Frontal cortex (tissue), 4 donors: ENCODE results near the gene NRXN3. TPM values are rescaled to one million over a fixed set of nuclear protein-coding genes. Genes with fewer than 3 reads are reported as not detected.

Source experiments
- DNase-seq, 2 donors: peaks; one replicate each; pipeline ENCODE4 v3.0.0; 2012; ENCODE audit warnings: low spot score in 2 of 2
- FAIRE-seq: peaks from 2 replicates; lab custom pipeline; 2012; peaks lifted over from hg19 to GRCh38; lab: Jason Lieb, UNC
- total RNA-seq: library from RNA; depleted of rRNA; stranded (reverse); fragments of >200 nt; gene quantifications from one replicate; pipeline ENCODE4 v1.2.3, GENCODE V29; 2014
- donor health status: control.
- donor health status: control.
- donor health status: control.

NRXN3 gene
- total RNA-seq, 1 donor from 2014 or later = 44.8 TPM

DNA sequence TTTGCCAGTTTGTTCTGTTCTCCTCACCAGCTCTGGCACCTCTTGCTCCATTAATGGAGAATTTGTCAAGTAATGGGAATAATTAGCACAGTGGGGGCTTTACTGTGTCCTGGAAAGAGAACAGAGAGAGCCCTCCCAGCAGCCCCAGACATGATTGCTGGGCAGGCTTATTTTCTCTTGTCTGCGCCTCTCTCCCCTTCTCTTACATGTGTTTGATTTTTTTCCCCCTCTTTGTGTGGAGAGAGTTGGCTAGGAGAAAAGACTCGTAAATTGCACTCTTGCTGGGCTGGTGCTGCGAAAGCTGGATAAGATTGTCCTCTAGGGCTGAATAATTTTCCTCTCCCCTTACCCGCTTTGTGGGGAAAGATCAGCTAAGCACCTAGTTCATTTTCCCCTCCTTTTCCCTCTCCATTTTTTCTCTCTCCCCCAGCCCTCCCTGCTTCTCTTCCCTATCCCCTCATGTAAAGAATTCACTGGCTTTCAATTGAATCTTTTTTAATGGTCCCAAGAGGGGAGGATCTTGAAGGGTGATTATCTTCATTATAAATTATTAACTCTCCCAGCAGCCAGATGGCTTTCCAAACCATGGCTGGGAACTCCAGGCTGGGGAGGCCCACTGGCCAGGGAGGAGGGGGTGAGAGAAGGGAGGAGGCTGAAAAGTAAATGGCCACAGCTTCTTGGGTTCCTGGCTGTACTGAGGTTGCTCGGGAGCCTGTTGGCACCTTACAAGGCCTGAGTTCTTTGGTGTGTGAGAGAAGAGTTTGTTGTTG, 62.2 kb downstream of the NRXN3 start:
- DNase-seq (no peak), FAIRE-seq (no peak)

DNA sequence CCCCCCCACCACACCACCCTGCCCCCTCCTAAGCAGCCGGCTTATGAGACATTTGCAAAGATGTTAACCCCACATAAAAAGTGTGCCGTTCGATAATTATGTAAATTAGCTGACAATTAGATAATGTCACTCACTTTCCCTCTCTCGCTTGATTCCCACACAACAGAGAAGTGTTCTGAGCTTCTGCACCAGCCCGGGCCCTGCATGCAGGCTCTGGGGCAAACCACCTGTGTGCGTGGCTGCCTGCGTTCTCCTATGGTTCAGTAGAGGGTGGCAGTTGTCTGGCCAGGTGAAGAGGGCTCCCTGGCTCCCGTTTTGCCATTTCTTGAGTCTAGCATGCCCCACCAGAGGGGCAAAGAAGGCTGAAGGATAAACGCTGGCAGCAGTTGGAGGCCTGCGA, 68.0 kb downstream of the NRXN3 start:
- no peak for DNase-seq
- FAIRE-seq = no peak

DNA sequence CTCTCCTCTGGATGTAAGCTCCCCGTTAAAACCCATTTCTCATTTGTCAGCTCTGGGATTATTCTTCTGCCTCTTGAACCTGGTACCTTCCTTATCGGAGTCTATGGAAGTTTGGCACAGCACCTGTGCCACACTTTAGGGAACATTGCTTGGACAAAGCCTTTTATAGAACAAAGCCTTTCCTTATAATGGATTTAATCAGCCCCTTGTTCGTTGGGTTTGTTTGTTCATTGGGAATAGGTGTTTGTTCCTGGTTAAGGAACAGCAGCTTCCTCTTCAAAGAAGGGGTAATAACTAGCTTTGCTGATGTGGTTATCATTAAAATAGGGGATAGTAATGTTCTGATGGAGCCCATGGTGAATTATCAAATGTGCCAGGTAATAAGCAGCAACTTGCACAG, 70.4 kb downstream of the NRXN3 start:
- FAIRE-seq (no peak), DNase-seq (no peak)

DNA sequence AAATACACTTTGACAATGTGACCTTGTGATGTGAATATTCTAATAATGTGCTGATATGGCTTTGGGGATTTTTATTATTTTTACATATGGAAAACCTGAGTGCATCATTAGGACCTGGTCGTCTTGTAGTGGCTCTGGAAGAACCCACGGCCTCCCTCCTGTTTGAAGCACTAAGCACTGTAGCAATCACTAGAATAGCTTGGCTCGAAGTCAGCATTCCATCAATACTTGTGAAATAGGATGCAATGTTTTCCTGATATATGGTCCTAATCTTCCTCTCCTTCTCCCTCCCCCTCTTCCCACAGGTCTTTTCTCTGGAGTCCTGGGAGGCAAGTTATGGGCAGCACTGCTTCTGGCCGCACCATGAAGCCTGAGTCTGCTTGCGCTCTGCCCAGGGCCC, 71.9 kb downstream of the NRXN3 start:
- FAIRE-seq (no peak), DNase-seq (no peak)

DNA sequence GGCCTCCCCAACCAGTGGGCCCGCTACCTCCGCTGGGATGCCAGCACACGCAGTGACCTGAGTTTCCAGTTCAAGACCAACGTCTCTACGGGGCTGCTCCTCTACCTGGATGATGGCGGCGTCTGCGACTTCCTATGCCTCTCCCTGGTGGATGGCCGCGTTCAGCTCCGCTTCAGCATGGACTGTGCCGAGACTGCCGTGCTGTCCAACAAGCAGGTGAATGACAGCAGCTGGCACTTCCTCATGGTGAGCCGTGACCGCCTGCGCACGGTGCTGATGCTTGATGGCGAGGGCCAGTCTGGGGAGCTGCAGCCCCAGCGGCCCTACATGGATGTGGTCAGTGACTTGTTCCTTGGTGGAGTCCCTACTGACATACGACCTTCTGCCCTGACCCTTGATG, 73.0 kb downstream of the NRXN3 start:
- no peak for DNase-seq
- no peak for FAIRE-seq

DNA sequence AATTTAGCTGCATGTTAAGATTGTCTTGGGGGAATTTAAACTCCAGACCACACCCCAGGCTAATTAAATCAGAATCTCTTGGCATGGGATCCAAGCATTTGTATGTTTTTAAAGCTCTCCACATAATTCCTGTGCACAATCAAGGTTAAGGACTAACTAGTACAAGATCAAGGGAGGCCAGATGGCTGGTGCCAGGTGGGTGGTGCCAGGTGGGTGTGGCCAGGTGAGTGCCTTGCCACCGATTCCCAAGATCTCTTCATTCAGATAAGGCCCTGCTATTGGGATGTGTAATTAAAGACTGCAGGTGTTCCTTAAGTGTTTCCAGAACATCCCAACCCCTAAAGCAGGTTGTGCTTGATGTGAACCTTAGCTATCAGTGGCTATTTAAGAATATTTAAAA, 75.1 kb downstream of the NRXN3 start:
- no peak for DNase-seq
- no peak for FAIRE-seq

DNA sequence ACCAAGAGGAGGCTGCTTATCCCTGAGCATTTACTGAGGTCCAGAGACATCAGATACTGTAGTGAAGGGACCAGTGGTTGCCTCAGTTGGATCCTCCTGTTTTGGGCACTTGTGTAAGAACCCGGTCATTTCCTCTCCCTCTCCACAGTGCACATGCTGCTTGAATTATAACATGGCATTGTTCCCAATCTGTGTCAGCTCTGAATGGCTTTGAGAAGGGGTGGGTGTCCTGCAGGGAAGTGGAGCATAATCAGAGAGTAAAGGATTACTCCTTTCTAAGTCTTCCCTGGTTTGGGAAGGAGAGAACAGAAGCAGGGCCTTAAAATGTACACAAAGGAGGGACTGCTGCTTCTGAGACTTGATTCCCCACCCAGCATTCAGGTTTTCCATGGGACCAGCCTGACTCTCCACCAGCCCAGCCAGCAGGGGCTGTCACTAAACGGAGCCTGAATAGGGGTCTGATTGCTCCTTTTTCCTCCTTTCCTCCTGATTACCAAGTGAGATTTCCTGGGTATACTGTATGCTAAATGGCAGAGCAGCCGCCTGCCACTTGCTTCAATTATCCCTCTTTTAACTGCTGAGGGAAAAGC, 78.4 kb downstream of the NRXN3 start:
- DNase-seq = no peak

DNA sequence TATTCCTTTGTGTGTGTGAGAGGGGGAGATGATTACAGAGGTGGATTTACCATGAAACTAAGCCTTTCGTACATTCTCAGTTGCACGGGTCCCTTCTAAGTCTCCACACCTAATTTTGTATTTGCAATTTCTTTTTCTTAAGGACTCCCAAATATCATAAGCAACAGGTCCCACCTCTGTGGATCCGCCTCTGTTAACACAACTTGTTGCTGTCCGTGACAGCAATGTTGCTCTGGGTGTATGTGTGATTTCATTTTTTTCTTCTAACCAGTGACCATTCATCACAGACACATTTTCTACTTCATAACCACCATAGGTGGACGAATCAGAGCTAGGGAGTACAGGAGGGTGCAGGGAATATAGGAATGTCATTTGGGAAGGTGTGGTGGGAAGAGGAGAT, 81.1 kb downstream of the NRXN3 start:
- FAIRE-seq = no peak
- DNase-seq = no peak

More for the DNA sequence above, 78.4 kb downstream of the NRXN3 start:
- no peak for FAIRE-seq

DNA sequence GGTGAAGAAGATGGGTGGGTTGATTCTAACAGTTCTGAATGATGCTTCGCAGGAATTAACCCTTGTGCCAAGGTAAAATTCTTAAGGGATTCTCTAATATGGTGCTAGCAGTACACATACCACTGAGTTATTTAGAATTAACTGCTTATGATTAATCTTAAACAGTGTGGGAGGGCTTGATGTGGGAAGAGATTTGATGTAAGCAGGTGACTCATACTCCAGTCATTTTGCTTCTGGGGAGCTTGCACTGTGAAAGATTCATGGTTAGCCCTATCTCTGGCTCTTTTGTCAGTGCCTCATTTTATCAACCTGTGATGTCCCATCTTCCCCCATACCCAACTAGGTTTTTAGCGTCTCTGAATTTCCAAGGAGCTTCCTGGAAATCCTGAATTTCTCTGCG, 83.8 kb downstream of the NRXN3 start:
- FAIRE-seq (no peak), DNase-seq (no peak)

DNA sequence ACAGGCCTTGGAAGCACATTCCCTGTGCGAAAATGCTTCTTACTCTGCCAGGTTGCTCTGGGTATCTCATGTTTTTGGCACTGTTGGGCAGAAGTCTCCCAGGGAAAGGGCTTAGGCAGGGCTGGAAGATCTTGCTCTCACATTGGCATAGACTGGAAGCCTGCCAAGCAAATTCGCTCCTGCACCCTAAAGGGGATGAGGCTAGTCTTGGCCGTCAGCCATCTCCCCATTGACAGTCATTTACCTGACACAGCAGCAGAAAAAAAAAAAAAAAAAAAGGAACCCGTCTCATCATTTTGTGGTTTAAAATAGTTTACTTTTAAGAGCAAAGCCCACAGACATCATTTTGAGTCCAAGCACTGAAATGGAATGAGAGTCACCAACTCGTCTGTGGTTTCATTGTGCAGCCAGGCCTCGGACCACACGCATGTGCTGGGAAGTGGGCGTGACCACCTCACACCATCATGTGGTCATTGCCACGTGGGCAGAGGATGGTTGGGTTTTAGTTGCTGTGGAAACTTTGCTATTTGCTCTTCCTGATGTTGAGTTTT, 84.8 kb downstream of the NRXN3 start:
- DNase-seq = no peak
- FAIRE-seq = no peak

DNA sequence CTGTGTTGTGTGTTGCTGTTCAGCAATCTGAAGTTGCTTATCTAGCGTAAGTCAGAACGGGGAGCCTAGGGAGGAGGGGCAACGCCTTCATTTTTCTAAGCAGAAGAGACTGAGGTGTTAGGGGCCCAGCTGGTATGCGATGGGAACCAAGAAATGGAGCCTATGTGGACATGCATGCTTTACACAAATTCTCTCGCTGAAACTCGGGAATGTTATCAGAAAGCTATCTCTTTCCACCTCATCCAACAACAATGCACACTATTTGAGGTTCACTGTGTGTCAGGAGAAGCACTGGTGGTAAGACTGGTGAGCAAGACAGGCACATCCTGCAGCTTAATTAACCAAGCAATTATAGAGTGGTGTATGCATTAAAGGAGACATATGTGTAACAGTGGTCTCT, 89.7 kb downstream of the NRXN3 start:
- DNase-seq = no peak
- FAIRE-seq = no peak

DNA sequence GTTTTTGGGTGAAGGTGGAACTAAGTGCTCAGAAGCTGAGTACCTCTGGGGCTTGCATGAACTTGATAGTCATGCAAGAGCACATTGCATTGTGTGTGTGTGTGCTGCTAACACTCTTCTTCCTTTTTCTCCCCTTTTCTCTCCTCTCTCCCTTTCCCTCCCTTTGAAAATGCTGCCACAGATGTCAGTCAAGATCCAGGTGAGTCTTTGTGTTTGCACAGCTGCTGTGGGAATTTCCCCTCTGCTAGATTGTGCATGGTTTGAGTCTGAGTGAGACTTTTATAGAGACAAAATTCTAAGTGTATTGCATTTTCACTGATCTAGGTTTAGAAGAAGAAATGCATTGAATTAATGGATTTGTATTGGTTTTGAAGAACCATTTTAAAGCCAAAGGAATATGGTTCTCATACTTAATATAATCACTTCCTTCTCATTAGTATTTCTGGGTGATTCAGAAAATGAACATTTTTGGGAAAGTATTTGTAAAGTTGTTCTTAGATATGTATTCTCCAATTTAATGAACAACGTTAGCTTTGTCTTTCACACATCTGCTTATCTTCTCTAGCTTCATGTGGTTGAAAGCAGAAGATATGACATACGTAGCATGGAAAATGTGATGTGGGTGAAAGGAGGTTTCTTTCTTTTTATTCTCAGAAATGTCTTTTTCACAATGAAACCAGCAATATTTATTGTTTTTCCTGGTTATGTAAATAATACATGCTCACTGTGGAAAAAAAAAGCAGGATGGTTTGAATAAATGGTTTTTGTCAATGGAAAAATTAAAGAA, 108.5 kb downstream of the NRXN3 start:
- FAIRE-seq (no peak), DNase-seq (no peak)

DNA sequence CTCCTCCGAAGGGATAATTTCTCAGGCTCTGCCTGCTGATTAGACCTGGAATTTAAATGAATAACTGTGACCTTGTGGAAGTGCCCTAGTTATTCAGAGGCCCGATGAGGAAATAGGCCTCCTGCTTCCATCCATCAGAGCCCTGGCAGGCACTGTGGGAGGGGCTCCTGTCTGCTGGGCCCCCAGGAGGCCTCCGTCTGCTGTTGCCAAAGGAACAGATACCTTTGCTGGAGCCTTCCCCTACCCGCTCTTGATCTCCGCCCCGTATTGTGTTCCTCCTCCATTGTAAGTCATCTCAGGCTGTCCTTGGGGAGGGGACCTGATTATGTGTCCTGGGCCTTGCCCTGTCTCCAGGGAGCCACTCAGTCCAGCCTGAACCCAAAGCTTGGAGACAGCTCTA, 112.3 kb downstream of the NRXN3 start:
- no peak for DNase-seq

DNA sequence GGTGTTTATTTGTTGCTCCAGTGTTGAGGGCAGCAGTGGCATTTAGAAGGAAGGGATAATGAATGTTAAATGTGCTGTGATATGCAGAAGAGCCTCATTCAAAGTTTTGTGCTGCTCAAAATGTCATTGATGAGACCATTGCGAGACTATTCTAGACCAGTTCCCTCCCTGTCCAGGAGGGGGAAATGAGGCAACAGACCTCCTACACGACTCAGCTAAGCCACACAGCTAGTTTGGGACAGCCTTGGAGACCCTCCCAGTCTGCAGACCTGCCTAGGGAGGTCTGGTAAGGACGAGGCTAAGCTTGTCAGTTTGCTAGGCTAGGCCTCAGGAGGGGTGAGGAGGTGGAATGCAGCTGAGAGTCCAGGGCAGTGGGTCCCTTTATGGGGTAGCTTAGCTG, 116.0 kb downstream of the NRXN3 start:
- DNase-seq = no peak
- FAIRE-seq = no peak

More for the DNA sequence above, 112.3 kb downstream of the NRXN3 start:
- FAIRE-seq = no peak

DNA sequence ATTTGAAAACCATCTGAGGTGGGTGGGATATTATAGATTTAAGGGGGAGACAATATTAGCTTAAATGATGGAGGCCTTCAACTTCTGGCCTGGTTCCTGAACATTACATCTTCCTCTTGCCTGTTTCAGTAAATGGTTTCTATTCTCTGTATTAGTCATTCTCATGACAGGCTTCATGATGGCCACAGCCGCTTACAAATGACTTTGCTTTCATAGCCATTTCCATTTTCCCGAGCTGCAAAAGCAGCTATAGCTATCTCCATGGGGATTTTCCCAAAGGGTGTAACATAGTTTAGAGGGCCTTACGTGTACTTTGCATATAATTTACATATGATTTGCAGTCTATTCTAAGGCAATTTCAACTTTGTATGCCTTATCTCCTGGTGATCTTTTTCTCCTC, 121.8 kb downstream of the NRXN3 start:
- DNase-seq (no peak), FAIRE-seq (no peak)

DNA sequence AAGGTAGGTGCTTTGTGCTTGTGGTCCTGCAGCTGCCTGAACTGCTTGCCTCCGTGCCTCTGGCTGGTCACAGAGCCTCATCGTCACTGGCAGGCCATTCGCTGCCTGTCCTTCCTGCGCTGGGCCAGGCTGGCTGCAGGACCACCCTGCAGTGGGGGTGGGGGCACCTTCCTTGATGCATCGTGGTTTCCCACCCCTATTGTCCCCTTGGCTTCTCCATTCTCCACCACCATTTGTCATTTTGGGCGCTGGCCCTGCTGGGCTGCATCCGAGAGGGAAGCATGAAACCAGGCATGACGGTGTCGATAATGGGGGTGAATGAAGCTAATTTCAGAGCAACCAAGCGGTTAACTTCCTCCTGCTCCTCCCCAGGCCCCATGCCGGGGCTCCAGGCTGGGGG, 127.7 kb downstream of the NRXN3 start:
- FAIRE-seq (no peak), DNase-seq (no peak)

DNA sequence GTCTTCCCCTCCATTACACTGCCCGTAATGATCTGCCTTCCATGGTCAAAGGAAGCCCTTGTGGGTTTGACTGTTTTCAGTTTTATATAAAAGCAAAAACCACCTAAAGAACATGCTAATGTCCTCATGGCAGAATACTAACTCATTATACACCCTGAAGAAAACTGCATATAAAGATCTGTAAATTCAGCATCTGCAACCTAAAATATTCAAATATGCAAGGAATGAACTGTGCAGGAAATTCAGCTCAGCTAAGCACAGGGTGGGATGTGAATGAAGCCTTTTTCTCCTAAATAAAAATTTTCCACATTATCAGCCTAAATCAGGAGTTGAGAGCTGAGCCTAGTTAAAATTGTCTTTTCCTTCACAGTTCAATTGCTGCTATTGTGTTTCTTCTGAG, 128.1 kb downstream of the NRXN3 start:
- DNase-seq (no peak), FAIRE-seq (no peak)

DNA sequence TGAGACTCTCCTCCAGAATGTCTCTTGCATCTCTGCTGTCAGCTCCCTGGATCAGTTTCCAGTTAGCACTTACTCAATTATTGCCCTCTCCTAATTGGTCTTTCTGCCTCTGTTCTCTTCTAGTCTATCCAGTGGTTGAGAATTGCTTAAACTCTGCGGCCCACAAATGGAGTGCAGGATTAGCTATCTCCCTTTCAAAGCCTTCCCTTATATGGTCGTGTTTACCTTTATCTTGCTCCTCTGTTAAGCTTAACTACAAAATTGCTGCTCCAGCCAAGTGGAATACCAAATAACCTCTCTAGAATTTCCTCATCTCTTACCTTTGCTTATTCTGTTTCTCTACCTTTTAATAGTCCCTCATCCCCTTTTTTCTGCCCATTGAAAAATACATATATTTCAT, 132.7 kb downstream of the NRXN3 start:
- DNase-seq (no peak), FAIRE-seq (no peak)

DNA sequence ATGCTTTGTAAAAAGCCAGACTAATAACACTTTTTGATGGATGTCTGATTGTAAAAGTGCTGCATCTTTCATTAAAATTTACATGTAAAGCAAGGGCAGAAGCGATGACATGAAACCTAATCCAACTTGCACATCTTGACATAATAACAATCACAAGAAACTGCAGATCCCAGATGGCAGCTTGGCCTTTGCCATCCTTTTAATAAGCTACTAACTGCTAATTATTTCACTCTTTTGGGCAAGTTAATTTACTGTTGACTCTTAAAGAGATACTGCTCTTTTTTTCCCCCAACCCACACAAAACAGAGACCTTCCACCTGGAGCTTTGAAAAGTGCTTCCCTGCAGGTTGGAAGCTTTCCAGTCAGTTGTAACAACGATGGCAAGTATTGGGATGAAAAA, 137.5 kb downstream of the NRXN3 start:
- DNase-seq (no peak), FAIRE-seq (no peak)

DNA sequence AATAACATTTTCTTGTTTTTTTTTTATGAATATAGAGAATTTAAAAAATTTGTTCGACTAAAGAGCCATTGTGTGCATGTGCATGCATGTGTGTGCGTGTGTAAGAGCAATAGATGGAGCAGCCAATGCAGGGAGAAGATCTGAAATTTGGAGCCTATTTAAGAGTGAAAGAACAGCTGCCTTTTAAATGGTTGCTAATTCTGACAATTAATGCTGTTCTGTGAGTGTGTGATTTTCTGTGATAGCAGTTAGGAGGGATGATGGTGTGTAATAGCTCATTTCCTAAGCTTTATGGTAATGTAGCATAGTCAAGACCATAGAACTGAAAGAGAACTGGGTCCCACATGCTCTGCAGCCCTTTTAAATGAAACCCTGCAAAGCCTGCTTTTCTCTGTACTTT, 137.9 kb downstream of the NRXN3 start:
- DNase-seq (no peak), FAIRE-seq (no peak)

DNA sequence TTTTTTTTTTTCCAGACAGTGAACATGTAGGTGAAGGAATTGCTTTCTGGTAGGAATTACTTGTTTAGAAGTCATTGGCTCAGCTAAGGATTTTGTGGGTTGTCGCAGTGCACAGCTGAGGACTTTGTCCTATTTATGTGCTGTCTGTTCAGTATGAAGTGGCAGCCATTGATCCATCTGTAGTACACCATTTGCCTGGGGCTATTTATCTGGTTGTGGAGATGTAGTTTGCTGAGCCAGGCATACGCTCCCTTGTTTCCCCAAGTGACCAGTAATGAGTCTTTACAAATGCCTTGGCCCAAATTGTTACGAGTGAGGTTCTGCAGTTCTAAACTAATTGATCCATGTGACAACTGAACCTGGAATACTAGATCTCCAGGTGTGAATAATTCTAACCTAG, 140.1 kb downstream of the NRXN3 start:
- DNase-seq (no peak), FAIRE-seq (no peak)
